Peyer's patch (tissue), 4 donors: ENCODE measurements around the gene KDM3A. TPM values are rescaled to one million over a fixed set of nuclear protein-coding genes. Genes with fewer than 3 reads are reported as not detected.

ENCODE experiments used
- DNase-seq, 3 donors: peaks; one replicate each; pipeline ENCODE4 v3.0.0-alpha.2; 2017 to 2019
- H3K27ac ChIP-seq, 4 donors: fragments of 200-600 bp; sonication (generic); one replicate each; pipeline ENCODE4 v1.5.1; 2016 to 2019
- H3K27me3 ChIP-seq, 2 donors: fragments of 200-600 bp; sonication (generic); one replicate each; pipeline ENCODE4 v1.5.1; 2019
- H3K36me3 ChIP-seq, 3 donors: fragments of 200-600 bp; sonication (generic); one replicate each; pipeline ENCODE4 v1.5.1; 2016 to 2019
- H3K4me1 ChIP-seq, 4 donors: fragments of 200-600 bp; sonication (generic); one replicate each; pipeline ENCODE4 v1.5.1; 2016 to 2019
- H3K4me3 ChIP-seq, 4 donors: fragments of 200-600 bp; sonication (generic); 1 replicate in 3 of 4; 2 replicates in 1 of 4; pipeline ENCODE4 v1.5.1; 2016 to 2019; ENCODE audit warnings: mild to moderate bottlenecking in 1 of 4
- H3K9me3 ChIP-seq, 4 donors: fragments of 200-600 bp; sonication (generic); one replicate each; pipeline ENCODE4 v1.5.1; 2016 to 2019; ENCODE audit warnings: mild to moderate bottlenecking in 1 of 4
- POLR2A ChIP-seq, 2 donors: fragments of 450-650 bp; IDR thresholded peaks; one replicate each; pipeline ENCODE4 v1.5.1; 2017; ENCODE audit warnings: antibody characterized with exemption in 2 of 2, mild to moderate bottlenecking in 2 of 2, moderate library complexity in 2 of 2
- total RNA-seq, 4 donors: library from RNA; depleted of rRNA; stranded (reverse); fragments of >200 nt; gene quantifications; one replicate each; pipeline ENCODE4 v1.1.0, GENCODE V29; 2016
- TF ChIP-seq, protein P1 (sequence below), 6 experiments: fragments of 450-650 bp in 4 of 6; fragments of 200-600 bp in 2 of 6; sonication (generic) in 1 of 6; IDR thresholded peaks; one replicate each; pipeline ENCODE4 v1.5.1; 2017 to 2019; ENCODE audit warnings: antibody characterized with exemption in 6 of 6, mild to moderate bottlenecking in 3 of 6, moderate library complexity in 1 of 6

KDM3A gene
- total RNA-seq, 4 donors from 2014 or later, result 42.9 to 93.1 (median 61.1) TPM

DNA sequence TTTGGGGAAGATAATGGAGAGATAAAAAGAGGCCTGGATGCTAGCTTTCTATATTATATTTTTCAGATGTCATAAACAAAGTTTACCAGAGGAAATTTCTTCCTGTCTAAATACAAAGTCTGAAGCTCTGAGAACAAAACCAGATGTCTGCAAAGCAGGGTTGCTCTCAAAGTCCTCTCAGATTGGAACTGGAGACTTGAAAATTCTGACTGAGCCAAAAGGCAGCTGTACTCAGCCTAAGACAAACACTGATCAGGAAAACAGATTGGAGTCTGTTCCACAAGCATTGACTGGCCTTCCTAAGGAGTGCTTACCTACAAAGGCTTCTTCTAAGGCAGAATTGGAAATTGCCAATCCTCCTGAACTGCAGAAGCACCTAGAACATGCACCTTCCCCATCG is 25.1 kb downstream of the KDM3A start:
- Histone ChIP-seq H3K9me3 (no peaks in the 10 kb centered on the region), H3K36me3 (peaks cover 0 to 98% (median 0%) of the 10 kb centered on the region in 3 donors), H3K4me3 (no peak overlapping the region), H3K27me3 (no peaks in the 10 kb centered on the region), H3K4me1 (no peaks in the 10 kb centered on the region), H3K27ac (no peak overlapping the region)
- DNase-seq, result no peak
- no peak for TF ChIP-seq POLR2A (IDR thresholded peaks at IDR 0.05)
- TF ChIP-seq, protein P1, sequence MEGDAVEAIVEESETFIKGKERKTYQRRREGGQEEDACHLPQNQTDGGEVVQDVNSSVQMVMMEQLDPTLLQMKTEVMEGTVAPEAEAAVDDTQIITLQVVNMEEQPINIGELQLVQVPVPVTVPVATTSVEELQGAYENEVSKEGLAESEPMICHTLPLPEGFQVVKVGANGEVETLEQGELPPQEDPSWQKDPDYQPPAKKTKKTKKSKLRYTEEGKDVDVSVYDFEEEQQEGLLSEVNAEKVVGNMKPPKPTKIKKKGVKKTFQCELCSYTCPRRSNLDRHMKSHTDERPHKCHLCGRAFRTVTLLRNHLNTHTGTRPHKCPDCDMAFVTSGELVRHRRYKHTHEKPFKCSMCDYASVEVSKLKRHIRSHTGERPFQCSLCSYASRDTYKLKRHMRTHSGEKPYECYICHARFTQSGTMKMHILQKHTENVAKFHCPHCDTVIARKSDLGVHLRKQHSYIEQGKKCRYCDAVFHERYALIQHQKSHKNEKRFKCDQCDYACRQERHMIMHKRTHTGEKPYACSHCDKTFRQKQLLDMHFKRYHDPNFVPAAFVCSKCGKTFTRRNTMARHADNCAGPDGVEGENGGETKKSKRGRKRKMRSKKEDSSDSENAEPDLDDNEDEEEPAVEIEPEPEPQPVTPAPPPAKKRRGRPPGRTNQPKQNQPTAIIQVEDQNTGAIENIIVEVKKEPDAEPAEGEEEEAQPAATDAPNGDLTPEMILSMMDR (IDR thresholded peaks at IDR 0.05), result no peak

DNA sequence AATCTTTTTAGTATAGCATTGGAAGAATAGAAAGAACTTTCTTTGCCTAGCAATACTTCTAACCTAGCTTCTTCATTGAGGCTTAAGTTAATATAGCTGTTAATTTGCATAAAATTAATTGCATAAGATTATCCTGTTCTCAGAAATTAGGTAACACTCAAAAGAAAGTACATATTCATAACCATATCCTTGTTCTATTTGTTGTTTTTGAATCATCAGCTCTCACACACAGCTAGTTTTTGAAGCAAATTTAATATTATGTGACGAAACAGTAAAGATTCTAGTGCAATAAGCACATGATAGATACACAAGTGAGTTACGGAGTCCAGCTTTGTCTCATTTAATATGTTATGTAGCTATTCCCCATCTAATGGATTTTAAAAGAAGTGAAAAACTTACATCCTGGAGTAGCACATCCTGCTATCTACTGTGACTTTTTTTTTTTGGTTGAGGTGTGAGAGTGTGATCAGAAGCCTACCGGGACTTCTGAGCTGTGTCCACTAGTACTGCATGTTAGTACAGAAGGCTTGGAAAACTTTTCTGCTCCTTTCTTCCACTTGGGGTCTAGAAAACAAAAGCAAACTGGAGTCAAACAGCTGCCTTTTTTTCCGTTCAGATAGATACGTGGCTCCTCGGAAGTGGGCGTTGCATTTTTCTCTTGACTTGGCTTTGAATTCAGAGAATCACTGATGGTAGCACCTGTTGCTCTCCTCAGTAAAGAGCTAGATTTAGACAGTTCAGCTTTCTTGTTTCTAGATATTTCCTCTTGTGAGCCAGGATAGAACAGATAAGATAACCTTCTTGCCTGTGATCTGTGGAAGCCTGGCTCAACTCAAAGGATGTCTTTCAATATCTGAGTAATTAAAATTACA is 27.2 kb downstream of the KDM3A start:
- TF ChIP-seq, protein P1 (IDR thresholded peaks at IDR 0.05), result no peak
- TF ChIP-seq POLR2A (IDR thresholded peaks at IDR 0.05), result no peak
- Histone ChIP-seq H3K27me3 (no peaks in the 10 kb centered on the region), H3K4me3 (no peak overlapping the region), H3K27ac (no peak overlapping the region), H3K9me3 (no peaks in the 10 kb centered on the region), H3K36me3 (peaks cover 0 to 98% (median 0%) of the 10 kb centered on the region in 3 donors), H3K4me1 (no peaks in the 10 kb centered on the region)
- no peak for DNase-seq

DNA sequence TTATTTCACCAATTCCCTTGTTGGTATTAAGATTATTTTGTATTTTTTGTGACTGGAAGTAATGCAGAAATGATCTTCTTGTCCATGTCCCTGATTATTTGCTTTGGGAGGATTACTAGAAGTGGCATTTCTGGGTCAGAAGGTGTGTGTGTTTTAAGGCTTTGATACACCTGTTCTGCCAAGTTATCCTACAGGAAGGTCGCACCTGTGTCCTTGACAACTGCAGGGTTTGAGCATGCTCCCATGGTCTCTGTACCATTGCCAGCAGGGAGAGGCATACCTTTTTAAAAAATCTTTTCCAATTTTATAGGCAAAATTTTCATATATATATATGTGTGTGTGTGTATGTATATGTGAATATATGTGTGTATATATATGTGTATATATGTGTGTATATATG is 29.7 kb downstream of the KDM3A start:
- H3K9me3 ChIP-seq, result no peaks in the 10 kb centered on the region
- H3K4me1 ChIP-seq, result no peaks in the 10 kb centered on the region
- H3K36me3 ChIP-seq, result peaks cover 0 to 98% (median 0%) of the 10 kb centered on the region in 3 donors
- H3K27ac ChIP-seq, result no peak overlapping the region
- DNase-seq, result no peak
- no peaks in the 10 kb centered on the region for H3K27me3 ChIP-seq
- no peak overlapping the region for H3K4me3 ChIP-seq
- TF ChIP-seq, protein P1 (IDR thresholded peaks at IDR 0.05), result no peak
- no peak for TF ChIP-seq POLR2A (IDR thresholded peaks at IDR 0.05)

DNA sequence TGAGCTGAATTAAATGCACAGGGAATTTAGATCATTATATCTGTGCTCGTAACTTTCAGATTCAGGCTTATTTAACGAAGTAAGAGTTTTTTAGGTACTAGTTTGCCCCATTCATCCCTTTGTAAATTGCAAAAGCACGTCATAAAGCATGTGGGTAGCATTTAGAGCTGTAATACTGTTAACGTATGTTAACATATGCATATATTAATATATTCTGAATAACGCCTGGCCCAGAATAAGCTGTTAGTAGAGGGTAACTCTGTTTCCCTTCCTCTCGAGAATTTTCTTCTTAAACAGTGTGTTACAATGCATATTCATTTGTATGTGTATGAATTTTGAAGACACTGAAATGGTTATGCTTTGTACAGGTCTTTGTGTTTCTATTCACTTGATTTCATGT is 30.5 kb downstream of the KDM3A start:
- peaks cover 0 to 97% (median 0%) of the 10 kb centered on the region in 3 donors for H3K36me3 ChIP-seq
- H3K27me3 ChIP-seq, result no peaks in the 10 kb centered on the region
- TF ChIP-seq, protein P1 (IDR thresholded peaks at IDR 0.05), result no peak
- TF ChIP-seq POLR2A (IDR thresholded peaks at IDR 0.05), result no peak
- H3K27ac ChIP-seq, result no peak overlapping the region
- no peaks in the 10 kb centered on the region for H3K9me3 ChIP-seq
- DNase-seq, result no peak
- no peak overlapping the region for H3K4me3 ChIP-seq
- H3K4me1 ChIP-seq, result no peaks in the 10 kb centered on the region

DNA sequence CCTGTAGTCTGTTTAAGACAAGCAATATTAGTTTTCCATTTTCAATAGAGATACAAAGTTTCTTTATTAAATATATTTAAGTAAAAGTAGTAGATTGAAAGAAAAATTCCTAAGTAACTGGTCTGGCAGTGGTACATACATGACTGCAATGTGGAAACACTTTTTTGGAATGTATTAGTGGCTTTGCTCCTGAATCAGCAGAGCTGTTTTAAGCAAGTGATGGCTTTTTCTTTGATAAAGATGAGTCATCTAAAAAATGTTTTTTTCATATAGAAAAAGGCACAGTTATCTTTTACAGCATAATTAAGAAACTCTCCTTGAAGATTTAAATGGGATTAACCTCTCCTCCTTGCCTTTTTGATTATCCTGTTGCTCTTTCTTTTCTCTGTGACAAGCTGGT is 34.9 kb downstream of the KDM3A start:
- TF ChIP-seq, protein P1 (IDR thresholded peaks at IDR 0.05), result no peak
- TF ChIP-seq POLR2A (IDR thresholded peaks at IDR 0.05), result no peak
- Histone ChIP-seq H3K27me3 (no peaks in the 10 kb centered on the region), H3K9me3 (no peaks in the 10 kb centered on the region), H3K4me1 (no peaks in the 10 kb centered on the region), H3K36me3 (peaks cover 0 to 97% (median 0%) of the 10 kb centered on the region in 3 donors), H3K27ac (no peak overlapping the region), H3K4me3 (no peak overlapping the region)
- DNase-seq, result no peak
